HCT116 (cell line): ENCODE results near the gene FLNA. TPM values are rescaled to one million over a fixed set of nuclear protein-coding genes. Genes with fewer than 3 reads are reported as not detected.

Source experiments
- ATAC-seq: fragments of 200-7000 bp; cut with Tn5 transposase; 2 replicates; pipeline ENCODE4 v1.9.1; 2020; ENCODE audit warnings: mild to moderate bottlenecking, moderate library complexity
- BruUV-seq: library from RNA; stranded (reverse); fragments of 400-500 nt; replicated peaks from 2 replicates; lab custom pipeline; 2021; lab: Mats Ljungman, UMichigan
- CTCF ChIA-PET: fragments of 300-600 bp; sonication (Branson Sonifier 250); formaldehyde crosslinking; loops from one replicate; lab custom pipeline; 2021; ENCODE audit warnings: antibody characterized with exemption; lab: Charles Lee
- POLR2A ChIA-PET: fragments of 300-600, 350-600 bp; sonication (Branson Sonifier 250); formaldehyde crosslinking; loops from one replicate; lab custom pipeline; 2021; ENCODE audit warnings: antibody characterized with exemption; lab: Charles Lee
- RAD21 ChIA-PET, 2 experiments: fragments of 300-600 bp; sonication (Branson Sonifier 250); formaldehyde crosslinking; loops; one replicate each; lab custom pipeline; 2023; ENCODE audit warnings: low total read pairs in 2 of 2; ENCODE audit not compliant: uncharacterized antibody in 2 of 2, unreplicated experiment in 2 of 2, low non-redundant PET in 1 of 2; lab: Charles Lee
- DNase-seq: peaks from one replicate; pipeline ENCODE4 v3.0.0-alpha.2; 2010; ENCODE audit warnings: low read depth, low spot score
- H2AFZ ChIP-seq: fragments of 200-600 bp; shearing (Covaris generic), sonication (generic); 2 replicates; pipeline ENCODE4 v1.6.1; 2017; ENCODE audit warnings: low read depth, mixed run types, mixed read lengths, antibody characterized with exemption, low read length; ENCODE audit not compliant: poor library complexity, severe bottlenecking
- H3K27ac ChIP-seq: 2 replicates; pipeline ENCODE4 v1.5.1; 2012; ENCODE audit warnings: low read depth, low read length
- H3K27me3 ChIP-seq: fragments of 200-600 bp; sonication (generic); 2 replicates; pipeline ENCODE4 v1.6.1; 2016; ENCODE audit warnings: mixed run types, low read length, mixed read lengths; ENCODE audit not compliant: insufficient read depth
- H3K36me3 ChIP-seq, 2 experiments: fragments of 200-500 bp in 1 of 2; fragments of 200-600 bp in 1 of 2; sonication (Bioruptor generic) in 1 of 2; sonication (generic) in 1 of 2; 2 replicates each; pipeline versions ENCODE4 v1.5.1 to v1.6.1; 2014 to 2016; ENCODE audit warnings: low read length in 2 of 2, inconsistent platforms in 1 of 2, mixed read lengths in 1 of 2, mixed run types in 1 of 2; ENCODE audit not compliant: insufficient read depth in 2 of 2, control insufficient read depth in 1 of 2
- H3K4me1 ChIP-seq, 2 experiments: fragments of 200-600 bp in 1 of 2; sonication (generic) in 1 of 2; 2 replicates each; pipeline versions ENCODE4 v1.5.1 to v1.6.1; 2012 to 2017; ENCODE audit warnings: low read length in 2 of 2, inconsistent platforms in 1 of 2, mild to moderate bottlenecking in 1 of 2, mixed read lengths in 1 of 2, mixed run types in 1 of 2, moderate library complexity in 1 of 2; ENCODE audit not compliant: insufficient read depth in 2 of 2, control insufficient read depth in 1 of 2
- H3K4me2 ChIP-seq: fragments of 200-600 bp; sonication (generic); 2 replicates; pipeline ENCODE4 v1.6.1; 2017; ENCODE audit warnings: mixed run types, low read length, mixed read lengths
- H3K4me3 ChIP-seq, 2 experiments: fragments of 200-600 bp in 1 of 2; sonication (generic) in 1 of 2; replicated peaks in 1 of 2; 2 replicates each; pipeline ENCODE4 v1.5.1; 2011 to 2016; ENCODE audit warnings: low read length in 2 of 2, control low read depth in 1 of 2, low read depth in 1 of 2, mild to moderate bottlenecking in 1 of 2, mixed read lengths in 1 of 2, mixed run types in 1 of 2
- H3K79me2 ChIP-seq: fragments of 200-600 bp; sonication (generic); 2 replicates; pipeline ENCODE4 v1.6.1; 2017; ENCODE audit warnings: mild to moderate bottlenecking, mixed run types, low read length, moderate library complexity, mixed read lengths; ENCODE audit not compliant: insufficient read depth
- H3K9ac ChIP-seq: fragments of 200-600 bp; sonication (generic); 2 replicates; pipeline ENCODE4 v1.6.1; 2016; ENCODE audit warnings: low read length, mixed read lengths
- H3K9me2 ChIP-seq: fragments of 200-600 bp; sonication (generic), shearing (Covaris generic); 2 replicates; pipeline ENCODE4 v1.6.1; 2017; ENCODE audit warnings: mixed run types, mild to moderate bottlenecking, moderate library complexity; ENCODE audit not compliant: insufficient read depth
- H3K9me3 ChIP-seq, 2 experiments: fragments of 200-500 bp in 1 of 2; fragments of 200-600 bp in 1 of 2; sonication (Bioruptor generic) in 1 of 2; sonication (generic) in 1 of 2; 2 replicates each; pipeline ENCODE4 v1.6.1; 2014 to 2017; ENCODE audit warnings: low read length in 2 of 2, mixed read lengths in 2 of 2, inconsistent platforms in 1 of 2, low read depth in 1 of 2, mild to moderate bottlenecking in 1 of 2, mixed run types in 1 of 2, moderate library complexity in 1 of 2; ENCODE audit not compliant: control insufficient read depth in 1 of 2, insufficient read depth in 1 of 2
- H4K20me1 ChIP-seq: fragments of 200-600 bp; sonication (generic), shearing (Covaris generic); 2 replicates; pipeline ENCODE4 v1.6.1; 2017; ENCODE audit warnings: mixed run types, mild to moderate bottlenecking, moderate library complexity; ENCODE audit not compliant: insufficient read depth
- CBX3 ChIP-seq: IDR thresholded peaks from 2 replicates; pipeline ENCODE4 v1.6.1; 2012; ENCODE audit warnings: low read depth
- ELF1 ChIP-seq: IDR thresholded peaks from 2 replicates; pipeline ENCODE4 v1.6.1; 2012; ENCODE audit warnings: low read depth, borderline replicate concordance
- EZH2 ChIP-seq: fragments of 200-600 bp; sonication (generic); IDR thresholded peaks from 2 replicates; pipeline ENCODE4 v1.6.1; 2017; ENCODE audit warnings: antibody characterized with exemption, mixed run types
- EZH2phosphoT487 ChIP-seq: fragments of 200-600 bp; IDR thresholded peaks from 2 replicates; pipeline ENCODE4 v1.6.1; 2018; ENCODE audit warnings: antibody characterized with exemption, borderline replicate concordance
- RAD21 ChIP-seq: IDR thresholded peaks from 2 replicates; pipeline ENCODE4 v1.6.1; 2012; ENCODE audit warnings: low read depth, mild to moderate bottlenecking
- SIN3A ChIP-seq: IDR thresholded peaks from 2 replicates; pipeline ENCODE4 v1.6.1; 2012; ENCODE audit warnings: low read depth
- SP1 ChIP-seq: IDR thresholded peaks from 2 replicates; pipeline ENCODE4 v1.6.1; 2012; ENCODE audit warnings: low read depth
- SRF ChIP-seq: IDR thresholded peaks from 2 replicates; pipeline ENCODE4 v1.6.1; 2012; ENCODE audit warnings: low read depth
- ZFX ChIP-seq: fragments of 450-650 bp; IDR thresholded peaks from 2 replicates; pipeline ENCODE4 v1.6.1; 2017
- intact Hi-C: fragments of 100-400 bp; cut with micrococcal nuclease; formaldehyde crosslinking; loops from 2 replicates; pipeline ENCODE4 v1.10.0; 2022
- total RNA-seq: library from RNA; stranded (reverse); gene quantifications from one replicate; pipeline ENCODE4 v1.2.1, GENCODE V29; 2021; ENCODE audit not compliant: unreplicated experiment
- TF ChIP-seq, protein P1 (sequence below): IDR thresholded peaks from 2 replicates; pipeline ENCODE4 v1.6.1; 2011; ENCODE audit warnings: mild to moderate bottlenecking, low read length, moderate library complexity; ENCODE audit not compliant: insufficient replicate concordance; ENCODE audit errors: extremely low read depth
- TF ChIP-seq, protein P2 (sequence below): IDR thresholded peaks from 2 replicates; pipeline ENCODE4 v1.6.1; 2012
- TF ChIP-seq, protein P3 (sequence below): IDR thresholded peaks from 2 replicates; pipeline ENCODE4 v1.6.1; 2012
- TF ChIP-seq, protein P4 (sequence below), 3 experiments: fragments of 200-600 bp in 1 of 3; sonication (generic) in 1 of 3; IDR thresholded peaks in 2 of 3; conservative IDR thresholded peaks in 1 of 3; 2 replicates each; pipeline ENCODE4 v1.5.1; 2012 to 2017; ENCODE audit warnings: low read depth in 2 of 3, low read length in 2 of 3, antibody characterized with exemption in 1 of 3, borderline replicate concordance in 1 of 3, control low read depth in 1 of 3, mild to moderate bottlenecking in 1 of 3, mixed read lengths in 1 of 3, mixed run types in 1 of 3, moderate library complexity in 1 of 3; ENCODE audit not compliant: insufficient read depth in 1 of 3

Gene FLNA
- total RNA-seq, 1 experiment from 2014 or later = 546 TPM

DNA sequence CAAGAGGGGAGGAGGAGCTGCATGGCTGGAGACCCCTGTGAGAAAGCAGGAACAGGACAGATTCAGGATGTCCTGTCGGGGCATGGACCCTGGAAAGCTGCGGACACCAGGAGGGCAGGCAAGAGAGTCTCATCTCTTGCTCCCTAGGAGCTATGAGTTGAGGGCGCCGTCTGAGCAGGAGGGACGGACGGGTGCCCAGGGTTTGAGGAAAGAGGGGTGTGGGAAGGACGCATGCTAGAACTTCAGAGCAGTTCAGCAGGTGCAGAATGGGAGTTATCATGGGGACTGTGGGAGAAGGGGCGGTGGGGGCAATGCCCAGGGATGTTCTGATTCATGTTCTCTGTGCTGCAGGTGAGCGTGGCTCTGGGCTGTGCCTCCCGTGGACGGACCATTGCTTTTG, 54.0 kb downstream of the FLNA start:
- H3K4me3 ChIP-seq = no peak overlapping the region
- TF ChIP-seq, protein P1, sequence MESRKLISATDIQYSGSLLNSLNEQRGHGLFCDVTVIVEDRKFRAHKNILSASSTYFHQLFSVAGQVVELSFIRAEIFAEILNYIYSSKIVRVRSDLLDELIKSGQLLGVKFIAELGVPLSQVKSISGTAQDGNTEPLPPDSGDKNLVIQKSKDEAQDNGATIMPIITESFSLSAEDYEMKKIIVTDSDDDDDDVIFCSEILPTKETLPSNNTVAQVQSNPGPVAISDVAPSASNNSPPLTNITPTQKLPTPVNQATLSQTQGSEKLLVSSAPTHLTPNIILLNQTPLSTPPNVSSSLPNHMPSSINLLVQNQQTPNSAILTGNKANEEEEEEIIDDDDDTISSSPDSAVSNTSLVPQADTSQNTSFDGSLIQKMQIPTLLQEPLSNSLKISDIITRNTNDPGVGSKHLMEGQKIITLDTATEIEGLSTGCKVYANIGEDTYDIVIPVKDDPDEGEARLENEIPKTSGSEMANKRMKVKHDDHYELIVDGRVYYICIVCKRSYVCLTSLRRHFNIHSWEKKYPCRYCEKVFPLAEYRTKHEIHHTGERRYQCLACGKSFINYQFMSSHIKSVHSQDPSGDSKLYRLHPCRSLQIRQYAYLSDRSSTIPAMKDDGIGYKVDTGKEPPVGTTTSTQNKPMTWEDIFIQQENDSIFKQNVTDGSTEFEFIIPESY = no peak
- TF ChIP-seq SRF (no peak), SP1 (no peak), RAD21 (no peak), ZFX (no peak), EZH2phosphoT487 (no peak), SIN3A (no peak), ELF1 (no peak), CBX3 (no peak), EZH2 (no peak)
- TF ChIP-seq, protein P2, sequence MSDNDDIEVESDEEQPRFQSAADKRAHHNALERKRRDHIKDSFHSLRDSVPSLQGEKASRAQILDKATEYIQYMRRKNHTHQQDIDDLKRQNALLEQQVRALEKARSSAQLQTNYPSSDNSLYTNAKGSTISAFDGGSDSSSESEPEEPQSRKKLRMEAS = no peak
- TF ChIP-seq, protein P3, sequence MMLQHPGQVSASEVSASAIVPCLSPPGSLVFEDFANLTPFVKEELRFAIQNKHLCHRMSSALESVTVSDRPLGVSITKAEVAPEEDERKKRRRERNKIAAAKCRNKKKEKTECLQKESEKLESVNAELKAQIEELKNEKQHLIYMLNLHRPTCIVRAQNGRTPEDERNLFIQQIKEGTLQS = no peak
- TF ChIP-seq, protein P4, sequence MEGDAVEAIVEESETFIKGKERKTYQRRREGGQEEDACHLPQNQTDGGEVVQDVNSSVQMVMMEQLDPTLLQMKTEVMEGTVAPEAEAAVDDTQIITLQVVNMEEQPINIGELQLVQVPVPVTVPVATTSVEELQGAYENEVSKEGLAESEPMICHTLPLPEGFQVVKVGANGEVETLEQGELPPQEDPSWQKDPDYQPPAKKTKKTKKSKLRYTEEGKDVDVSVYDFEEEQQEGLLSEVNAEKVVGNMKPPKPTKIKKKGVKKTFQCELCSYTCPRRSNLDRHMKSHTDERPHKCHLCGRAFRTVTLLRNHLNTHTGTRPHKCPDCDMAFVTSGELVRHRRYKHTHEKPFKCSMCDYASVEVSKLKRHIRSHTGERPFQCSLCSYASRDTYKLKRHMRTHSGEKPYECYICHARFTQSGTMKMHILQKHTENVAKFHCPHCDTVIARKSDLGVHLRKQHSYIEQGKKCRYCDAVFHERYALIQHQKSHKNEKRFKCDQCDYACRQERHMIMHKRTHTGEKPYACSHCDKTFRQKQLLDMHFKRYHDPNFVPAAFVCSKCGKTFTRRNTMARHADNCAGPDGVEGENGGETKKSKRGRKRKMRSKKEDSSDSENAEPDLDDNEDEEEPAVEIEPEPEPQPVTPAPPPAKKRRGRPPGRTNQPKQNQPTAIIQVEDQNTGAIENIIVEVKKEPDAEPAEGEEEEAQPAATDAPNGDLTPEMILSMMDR (IDR thresholded peaks at IDR 0.05 in 2 of 3, conservative IDR thresholded peaks at IDR 0.05 in 1 of 3; ENCODE audit: borderline replicate concordance in 1 of 3, insufficient read depth in 1 of 3, low read depth in 2 of 3, low read length in 2 of 3) = no peak
- RAD21 ChIA-PET = no interaction called here
- H3K9ac ChIP-seq = no peak overlapping the region
- no peak overlapping the region for H2AFZ ChIP-seq
- 0 out of 2 replicates have a peak, but pooled peaks cover 5% of the 10 kb centered on the region for H3K27me3 ChIP-seq
- H3K4me2 ChIP-seq = no peak overlapping the region
- BruUV-seq = no TSS peak
- H3K4me1 ChIP-seq = no peaks in the 10 kb centered on the region; a peak in 1 of 4 replicates
- no peak for DNase-seq
- H4K20me1 ChIP-seq = no peaks in the 10 kb centered on the region
- no peaks in the 10 kb centered on the region for H3K36me3 ChIP-seq
- no peak for ATAC-seq
- CTCF ChIA-PET = no interaction called here
- POLR2A ChIA-PET = no interaction called here
- no peak overlapping the region for H3K27ac ChIP-seq
- H3K9me2 ChIP-seq = no peaks in the 10 kb centered on the region
- intact Hi-C loops = no loop called here
- H3K79me2 ChIP-seq = no peaks in the 10 kb centered on the region
- no peaks in the 10 kb centered on the region for H3K9me3 ChIP-seq
